ENCODE data around the gene CD9.
"Not testable (repeated sequence)": the region's sequence is repeated elsewhere in the genome, so short reads cannot be mapped to it uniquely, and the experiment has no call there.

The CD9 gene

GRCh38 chr12:6200256-6201212 is at the start of gene CD9:
Gene CD9, plus strand, starts transcription at chr12:6200400. Its CDS starts 100 bp downstream, at chr12:6200500.
- no peak for DNase-seq

DNA sequence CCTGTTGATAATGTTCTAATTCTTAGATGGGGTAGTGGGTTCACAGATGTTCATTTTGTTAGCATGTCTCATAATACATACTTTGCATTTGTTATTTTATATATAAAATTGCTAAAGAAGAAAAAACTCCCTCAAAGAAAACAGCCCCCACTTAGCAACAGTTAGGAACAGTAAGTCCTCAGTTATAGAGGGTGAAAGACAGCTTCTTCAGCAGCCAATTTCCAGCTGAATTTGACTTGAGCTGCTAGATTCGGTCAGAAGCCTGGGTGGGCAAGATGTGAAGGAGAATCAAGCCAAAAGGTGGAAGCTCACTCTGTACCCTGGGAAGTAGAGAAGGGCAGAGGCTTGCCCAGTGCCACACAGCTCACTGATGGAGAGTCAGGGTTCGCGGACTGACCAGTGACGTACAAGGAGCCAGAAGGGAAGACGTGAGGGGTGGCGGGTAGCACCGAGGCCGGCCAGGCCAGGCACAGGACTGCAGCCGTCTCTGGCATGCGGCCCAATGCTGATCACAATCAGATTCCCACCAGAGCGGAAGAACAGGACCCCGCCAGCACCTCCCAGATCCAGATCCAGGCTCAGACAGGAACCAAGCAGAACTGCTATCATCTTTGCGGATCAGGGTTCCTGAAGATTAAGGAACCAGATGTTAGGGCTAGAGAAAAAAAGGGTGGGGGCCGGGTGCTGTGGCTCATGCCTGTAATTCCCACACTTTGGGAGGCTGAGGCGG is 45.3 kb upstream of the CD9 start:
- no peak for DNase-seq

- no peak for DNase-seq
Measured at GRCh38 chr12:6157482-6157881, 42.7 kb upstream of the CD9 start.

DNA sequence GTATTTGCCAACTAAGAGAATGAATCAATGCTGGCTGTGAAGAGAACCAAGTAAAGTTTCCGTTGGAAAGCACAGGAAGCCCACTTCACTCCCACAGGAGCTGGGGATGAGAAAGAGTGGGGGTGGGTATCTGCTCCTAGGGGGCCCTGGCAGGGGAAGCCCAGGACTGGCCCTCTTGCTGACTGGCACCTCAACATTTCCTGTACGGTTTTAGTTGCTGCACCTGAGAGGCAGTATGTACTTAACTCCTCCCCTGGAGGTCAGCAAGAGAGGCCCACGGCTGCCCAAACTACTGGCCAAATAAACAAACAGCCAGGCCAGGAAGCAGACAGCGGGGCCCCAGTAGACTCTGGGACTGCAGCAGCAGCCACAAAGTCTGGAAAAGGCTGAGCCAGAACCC is 41.9 kb upstream of the CD9 start:
- DNase-seq = no peak

DNA sequence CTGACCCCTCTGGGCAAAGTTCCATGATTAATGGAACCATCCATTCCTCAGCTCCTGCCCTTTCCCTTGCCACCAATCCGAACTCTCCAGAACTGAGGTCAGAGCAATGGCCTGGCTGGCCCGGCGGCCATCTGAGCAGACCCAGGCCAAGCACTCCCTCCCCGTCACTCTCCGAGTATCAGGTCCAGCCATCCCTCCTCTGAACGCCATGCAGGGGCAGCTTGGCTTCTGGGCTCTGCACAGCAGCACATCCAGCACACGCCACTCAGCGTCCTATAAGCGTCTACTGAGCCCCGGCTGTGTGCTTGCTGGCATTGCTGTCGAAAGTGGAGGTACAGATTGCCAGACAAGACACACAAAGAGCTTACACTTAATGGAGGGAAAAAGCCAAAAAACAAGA is 41.5 kb upstream of the CD9 start:
- DNase-seq = no peak

GRCh38 chr12:6159166-6160011 is 40.8 kb upstream of the CD9 start:
- DNase-seq = not testable (repeated sequence)

GRCh38 chr12:6160049-6160649 is 40.1 kb upstream of the CD9 start:
- DNase-seq = not testable (repeated sequence)

GRCh38 chr12:6161124-6161882 is 38.9 kb upstream of the CD9 start:
- no peak for DNase-seq

GRCh38 chr12:6163416-6164060 is 36.7 kb upstream of the CD9 start:
- no peak for DNase-seq

- DNase-seq = no peak
Measured at GRCh38 chr12:6165395-6165794, 34.8 kb upstream of the CD9 start.

GRCh38 chr12:6166808-6167207 is 33.4 kb upstream of the CD9 start:
- DNase-seq = no peak

- no peak for DNase-seq
Measured at GRCh38 chr12:6167327-6168280, 32.6 kb upstream of the CD9 start.

- DNase-seq = no peak
Measured at GRCh38 chr12:6171409-6172015, 28.7 kb upstream of the CD9 start.

DNA sequence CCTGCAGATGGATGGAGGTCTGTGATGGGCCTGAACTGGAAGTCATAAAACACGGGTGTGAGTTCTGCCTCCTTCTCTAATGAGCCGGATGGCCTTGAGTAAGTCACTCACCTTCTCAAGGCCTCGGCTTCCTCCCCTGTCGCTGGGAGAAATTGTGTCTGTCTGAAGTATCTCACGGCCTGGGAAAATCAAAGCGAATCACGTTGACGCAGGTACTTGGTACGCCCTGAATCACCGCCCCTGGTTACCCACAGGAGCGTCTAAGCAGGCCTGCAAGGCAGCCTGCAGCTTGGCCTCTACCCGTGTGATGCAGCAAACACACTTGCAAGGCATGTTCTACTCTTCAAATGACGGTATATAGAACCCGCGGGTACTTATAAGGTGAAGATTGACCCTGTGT is 28.1 kb upstream of the CD9 start:
- no peak for DNase-seq

DNA sequence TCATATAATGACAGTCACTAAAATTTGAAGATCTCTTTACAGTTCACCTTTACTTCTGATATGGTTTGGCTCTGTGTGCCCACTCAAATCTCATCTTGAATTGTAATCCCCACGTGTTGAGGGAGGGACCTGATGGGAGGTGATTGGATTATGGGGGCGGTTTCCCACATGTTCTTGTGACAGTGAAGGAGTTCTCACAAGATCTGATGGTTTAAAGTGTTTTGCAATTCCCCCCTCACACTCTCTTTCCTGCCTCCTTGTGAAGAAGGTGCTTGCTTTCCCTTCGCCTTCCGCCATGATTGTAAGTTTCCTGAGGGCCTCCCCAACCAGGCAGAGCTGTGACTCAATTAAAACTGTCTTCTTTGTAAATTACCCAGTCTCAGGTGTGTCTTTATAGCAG is 27.3 kb upstream of the CD9 start:
- DNase-seq = no peak

- no peak for DNase-seq
Measured at GRCh38 chr12:6177642-6178358, 22.4 kb upstream of the CD9 start.

DNA sequence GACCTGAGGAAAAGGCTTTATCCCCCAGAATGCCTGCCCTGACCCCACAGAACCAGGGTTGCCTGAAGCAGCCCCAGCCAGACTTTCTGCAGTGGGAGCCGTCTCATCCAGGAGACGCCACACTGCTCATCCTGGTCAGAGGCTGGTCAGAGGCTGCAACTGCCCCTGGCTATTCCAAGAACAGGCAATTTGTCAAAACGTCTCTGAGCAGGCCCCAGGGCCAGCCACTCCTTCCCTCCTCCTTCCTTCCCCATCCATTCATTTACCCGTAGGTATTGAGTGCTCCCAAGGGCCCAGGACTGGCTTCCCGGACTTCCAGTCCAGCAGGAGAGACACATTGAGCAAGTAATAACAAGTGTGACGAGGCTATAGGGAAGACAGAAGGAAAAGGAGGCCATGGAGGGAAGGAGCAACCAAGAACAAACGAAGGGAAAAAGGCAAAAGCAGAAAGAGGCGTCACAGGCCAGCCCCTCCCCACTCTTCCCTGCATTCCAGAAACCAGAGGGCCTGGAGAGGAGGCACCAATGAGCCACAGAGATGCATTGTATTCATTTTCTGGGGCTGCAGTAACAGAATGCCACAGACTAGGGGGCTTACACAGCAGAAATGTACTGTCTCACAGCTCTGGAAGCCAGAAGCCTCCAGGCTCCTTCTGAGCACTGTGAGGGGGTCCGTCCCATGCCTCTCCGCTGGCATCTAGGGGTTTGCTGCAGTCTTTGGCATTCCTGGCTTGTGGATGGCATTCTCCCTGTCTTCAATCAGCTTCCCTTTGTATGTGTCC is 21.0 kb upstream of the CD9 start:
- DNase-seq = no peak

Measured in DMS153 (cell line).